Activated naive CD4-positive, alpha-beta T cell treated with Interleukin-2 at 50 U/mL for 16 hours (primary cell): ENCODE measurements around the gene PSORS1C2.
A peak's percentile ranks its signal among the peaks of the same experiment; 100 is the strongest.
"Not testable (repeated sequence)": the region's sequence is repeated elsewhere in the genome, so short reads cannot be mapped to it uniquely, and the experiment has no call there.

ENCODE experiments used
- DNase-seq: peaks from one replicate; pipeline ENCODE4 v3.0.0-alpha.2; 2020

The PSORS1C2 gene

DNA sequence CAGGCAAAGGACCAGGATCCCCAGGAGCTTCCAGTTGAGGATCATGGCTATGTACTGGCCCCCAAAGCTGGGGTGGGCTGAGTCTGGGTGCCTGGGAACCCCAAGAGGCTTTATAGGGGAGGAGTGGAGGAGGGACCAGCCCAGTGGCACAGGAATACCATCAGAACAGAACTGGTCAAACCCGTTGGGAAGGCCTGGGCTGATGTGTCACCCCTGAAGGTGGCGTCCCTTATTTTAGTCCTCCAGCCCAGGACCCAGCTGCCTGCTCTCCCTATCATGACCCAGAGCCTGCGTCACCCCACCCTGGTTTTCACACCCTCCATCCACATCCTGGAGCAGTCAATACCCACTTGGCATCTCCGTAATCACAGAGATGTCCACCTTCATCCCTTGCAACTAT, at the start of gene PSORS1C2:
PSORS1C2 (minus strand) TSS at position 85 of the 400 bp plus-strand sequence; CDS start at position 45, 40 bp downstream.
- DNase-seq, result no peak

DNA sequence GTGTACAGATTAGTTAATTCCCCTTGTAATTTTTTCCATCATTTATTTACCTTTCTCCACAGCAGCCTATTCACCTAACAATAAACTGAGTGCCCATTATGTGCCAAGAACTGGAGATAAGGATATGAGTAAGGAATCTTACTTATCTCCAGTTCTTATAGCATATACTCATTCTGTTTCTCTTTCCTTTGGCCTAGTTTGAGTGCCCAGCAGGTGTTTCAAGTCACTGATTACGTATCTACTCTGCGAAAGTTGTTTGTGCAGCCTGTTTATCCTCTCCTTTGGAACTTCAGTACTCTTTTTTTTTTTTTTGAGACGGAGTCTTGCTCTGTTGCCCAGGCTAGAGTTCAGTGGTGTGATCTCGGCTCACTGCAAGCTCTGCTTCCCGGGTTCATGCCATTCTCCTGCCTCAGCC, 48.9 kb upstream of the PSORS1C2 start:
- no peak for DNase-seq

DNA sequence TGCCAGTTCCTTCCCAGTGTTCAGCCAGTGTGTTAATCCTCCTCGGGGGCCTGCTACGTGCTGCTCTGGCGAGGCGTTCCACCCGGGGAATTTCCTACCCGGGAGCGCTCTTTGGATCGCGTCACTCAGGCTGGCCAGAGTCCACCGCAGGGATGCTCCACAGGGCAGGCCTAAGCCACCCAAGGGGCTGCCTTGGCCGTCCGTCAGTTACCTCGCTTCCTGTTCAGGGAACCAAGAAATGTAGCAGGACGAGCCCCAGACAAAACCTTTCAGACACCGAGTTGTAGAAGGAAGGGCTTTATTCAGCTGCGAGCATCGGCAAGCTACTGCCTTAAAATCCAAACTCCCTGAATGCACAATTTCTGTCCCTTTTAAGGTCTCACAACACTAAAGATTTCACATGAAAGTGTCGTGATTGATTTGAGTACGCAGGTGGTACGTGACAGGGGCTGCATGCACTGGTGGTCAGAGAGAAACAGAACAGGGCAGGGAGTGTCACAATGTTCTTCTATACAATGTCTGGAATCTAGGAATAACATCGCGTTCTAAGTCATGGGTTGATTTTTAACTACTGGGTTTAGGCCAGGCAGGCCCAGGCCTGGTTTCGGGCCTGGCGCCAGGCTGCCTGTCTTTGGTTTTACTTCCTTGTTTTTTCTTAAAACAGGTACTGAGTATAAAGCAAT, 47.3 kb upstream of the PSORS1C2 start:
- no peak for DNase-seq

DNA sequence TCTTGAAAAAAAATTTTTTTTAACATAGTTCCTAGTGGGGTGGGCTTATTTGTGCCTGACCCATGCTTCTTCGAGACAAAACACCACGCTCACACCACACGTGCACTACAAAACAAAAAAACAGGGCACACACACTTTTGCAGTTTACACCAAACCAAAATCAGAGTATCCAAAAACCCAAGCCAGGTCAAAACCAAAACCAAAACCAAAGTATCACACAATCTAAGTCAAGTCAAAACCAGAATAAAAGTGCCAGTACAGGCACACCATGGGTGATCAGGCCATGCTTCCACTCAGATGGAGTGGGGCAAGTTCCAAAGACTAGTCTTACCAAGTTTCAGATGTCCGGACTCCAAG, 46.8 kb upstream of the PSORS1C2 start:
- not testable (repeated sequence) for DNase-seq

DNA sequence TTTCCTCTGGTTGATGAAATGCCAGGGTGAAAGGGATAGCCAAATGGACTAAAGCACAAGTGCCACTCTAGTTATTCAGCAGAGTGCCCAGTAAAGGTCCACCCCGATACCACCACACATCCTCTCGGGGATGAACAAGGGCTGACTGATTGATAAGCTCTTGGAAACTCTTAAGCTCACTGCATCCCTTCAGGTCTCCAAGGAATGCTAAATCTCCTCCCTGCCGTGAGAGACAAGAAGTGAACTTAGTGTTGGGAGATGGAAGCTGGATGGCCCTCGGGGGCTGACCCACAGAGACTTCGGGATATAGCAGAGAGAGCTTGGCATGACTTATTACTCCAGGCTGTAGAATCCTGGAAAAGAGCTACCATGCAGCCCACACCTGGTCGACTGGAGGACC, 45.0 kb upstream of the PSORS1C2 start:
- not testable (repeated sequence) for DNase-seq

DNA sequence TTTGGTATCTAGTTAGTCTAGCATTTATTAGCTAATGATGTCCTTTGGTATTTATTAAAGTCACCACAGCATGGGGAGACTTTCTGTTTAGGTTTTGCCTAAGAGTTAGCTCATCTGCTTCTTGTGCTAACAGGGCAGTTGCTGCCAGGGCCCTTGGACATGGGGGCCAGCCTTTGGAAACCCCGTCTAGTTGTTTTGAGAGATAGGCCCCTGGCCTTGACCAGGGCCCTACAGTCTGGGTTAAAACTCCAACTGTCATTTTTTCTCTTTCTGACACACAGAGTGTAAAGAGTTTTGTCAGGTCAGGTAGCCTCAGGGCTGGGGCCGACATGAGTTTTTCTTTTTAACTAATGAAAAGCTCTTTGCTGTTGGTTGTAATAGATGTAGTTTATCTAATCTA, 44.4 kb upstream of the PSORS1C2 start:
- not testable (repeated sequence) for DNase-seq

DNA sequence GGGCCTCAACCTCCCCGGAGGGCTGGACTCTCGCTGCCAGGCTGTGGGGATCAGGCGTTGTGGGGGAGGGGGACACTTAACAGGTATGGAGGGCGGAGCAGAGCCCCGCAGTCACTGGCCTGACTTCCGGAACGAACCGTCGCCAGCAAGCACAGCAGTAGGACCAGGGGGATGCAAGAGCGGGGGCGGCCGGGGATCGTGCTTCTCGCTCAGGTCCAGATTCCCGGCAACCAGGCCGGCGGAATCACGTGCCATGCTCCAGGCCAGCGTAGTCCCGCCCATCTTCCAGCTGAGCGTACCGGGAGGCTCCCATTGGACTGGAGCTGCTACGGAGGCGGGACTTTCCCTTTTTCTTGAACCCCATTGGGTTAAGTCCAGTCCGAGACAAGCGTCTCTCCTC, 41.6 kb upstream of the PSORS1C2 start:
- peak; percentile 80 for DNase-seq

DNA sequence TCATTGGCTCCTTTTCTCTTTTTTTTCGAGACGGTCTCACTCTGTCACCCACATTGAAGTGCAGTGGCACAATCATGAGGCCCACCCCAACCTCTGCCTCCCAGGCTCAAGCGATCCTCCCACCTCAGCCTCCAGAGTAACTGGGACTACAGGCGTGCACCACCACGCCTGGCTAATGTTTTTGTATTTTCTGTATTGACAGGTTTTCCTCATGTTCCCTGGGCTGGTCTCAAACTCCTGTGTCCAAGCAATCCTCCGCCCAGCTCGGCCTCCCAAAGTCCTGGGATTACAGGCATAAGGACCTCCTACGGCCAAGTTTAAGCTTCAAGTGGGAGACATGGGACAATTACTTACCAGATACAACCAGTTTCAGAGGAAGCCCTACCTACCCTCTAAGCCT, 41.0 kb upstream of the PSORS1C2 start:
- DNase-seq, result no peak

DNA sequence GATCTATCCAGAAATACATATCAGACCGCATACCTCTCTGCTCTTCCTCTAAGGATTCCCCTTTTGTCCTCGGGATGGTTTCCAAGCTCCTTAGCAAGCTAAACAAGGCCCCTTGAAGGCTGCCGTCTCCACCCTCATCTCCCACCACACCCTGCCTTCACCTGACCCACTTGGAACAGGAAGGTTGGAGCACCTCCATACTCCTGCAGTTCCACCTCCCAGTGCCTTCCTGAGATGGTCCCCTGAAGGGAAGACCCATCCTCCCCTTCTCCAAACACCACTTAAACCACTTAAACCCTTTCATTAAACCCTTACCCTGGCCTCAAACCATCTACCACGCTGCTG, 40.1 kb upstream of the PSORS1C2 start:
- DNase-seq, result no peak

DNA sequence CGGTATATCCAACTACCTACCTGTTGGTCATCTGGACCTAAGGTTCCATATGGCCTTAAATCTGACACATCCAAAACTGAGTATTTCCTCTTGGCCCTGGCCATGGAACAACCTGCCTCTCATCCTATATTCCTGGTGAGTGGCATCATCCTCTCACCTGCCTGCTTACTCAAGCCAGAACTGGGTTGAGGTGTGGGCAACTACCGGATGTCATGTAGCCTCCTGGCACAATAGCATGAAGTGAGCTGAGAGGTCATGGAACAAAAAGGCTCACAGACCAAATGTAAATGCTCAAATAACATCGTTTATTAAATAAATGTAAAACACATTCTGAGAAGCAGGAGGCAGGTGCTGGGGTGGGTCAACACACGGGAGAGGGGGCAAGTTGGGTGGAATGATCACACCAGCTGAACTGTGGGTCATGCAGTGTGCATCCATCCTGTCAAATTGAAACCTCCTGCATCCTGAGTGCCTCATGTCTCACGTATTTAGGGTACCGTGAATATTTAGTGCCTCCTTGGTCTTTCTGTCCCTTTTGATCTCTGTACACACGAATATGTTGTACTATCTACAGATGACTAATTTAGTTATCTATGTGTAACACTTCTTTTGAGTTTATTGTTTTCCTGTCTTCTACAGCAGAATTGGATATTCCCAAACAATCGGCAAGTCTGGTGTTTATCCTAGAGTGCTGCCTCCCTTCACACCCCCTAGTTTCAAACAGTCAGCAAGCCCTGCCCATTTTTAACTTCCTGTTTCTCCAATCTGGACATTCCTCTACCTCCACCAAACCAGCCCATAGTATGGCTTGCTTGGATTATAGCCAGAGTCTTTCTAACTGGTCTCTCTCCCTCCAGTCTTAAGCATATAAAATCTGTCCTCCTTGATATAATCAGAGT, 39.5 kb upstream of the PSORS1C2 start:
- no peak for DNase-seq

DNA sequence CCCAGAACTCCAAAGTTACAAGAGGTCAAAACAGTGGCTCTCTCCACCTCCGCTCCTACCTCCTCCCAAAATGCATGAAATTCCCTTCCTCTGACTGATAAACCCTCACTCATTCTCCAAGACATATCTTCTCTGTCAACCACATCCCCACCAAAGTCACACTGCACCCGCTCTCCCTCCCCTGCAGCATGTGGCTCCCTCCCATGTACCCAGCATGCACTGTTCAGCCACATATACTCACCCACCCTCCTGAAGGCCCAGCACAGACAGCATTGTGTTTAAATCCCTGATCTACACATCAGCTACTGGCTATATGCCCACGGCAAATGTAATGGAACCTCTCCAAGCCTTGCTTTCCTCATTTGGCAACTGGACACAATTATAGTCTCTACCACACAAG, 37.1 kb upstream of the PSORS1C2 start:
- no peak for DNase-seq

DNA sequence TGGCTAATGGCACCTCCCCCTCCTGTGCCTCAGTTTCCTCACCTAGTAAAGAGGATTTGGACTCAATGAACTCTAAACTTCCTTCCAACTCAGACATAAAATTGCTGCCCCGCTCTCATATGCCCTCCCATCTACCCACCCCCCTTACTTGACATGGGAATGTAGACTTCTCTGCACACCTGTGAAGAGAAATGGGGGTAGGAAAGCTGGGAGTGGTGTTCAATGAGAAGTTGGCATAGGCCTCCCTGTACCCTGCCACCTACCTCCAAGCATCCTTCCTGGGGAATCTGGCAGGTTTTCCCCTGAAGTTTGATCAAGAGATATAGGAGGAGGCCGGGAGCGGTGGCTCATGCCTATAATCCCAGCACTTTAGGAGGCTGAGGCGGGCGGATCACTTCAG, 35.5 kb upstream of the PSORS1C2 start:
- DNase-seq, result no peak

DNA sequence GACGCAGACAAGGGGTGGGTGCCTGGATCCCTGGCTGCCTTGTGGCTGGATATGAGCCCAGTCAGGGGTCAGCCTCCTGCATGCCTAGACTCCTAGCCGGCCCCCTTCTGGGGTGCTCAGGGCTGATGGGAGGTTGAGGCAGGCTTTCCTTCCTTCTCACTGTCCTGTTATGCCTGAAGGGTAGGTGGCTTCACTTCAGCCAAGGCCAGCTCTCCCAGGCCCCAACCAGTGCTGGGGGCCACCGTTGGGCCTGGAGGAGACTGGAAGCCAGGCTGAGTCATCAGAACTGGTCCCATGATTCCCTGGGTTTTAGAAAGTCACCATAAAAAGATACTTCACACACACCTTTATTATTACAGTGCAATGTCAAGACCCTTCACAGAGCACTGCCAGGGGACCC, 34.5 kb upstream of the PSORS1C2 start:
- DNase-seq, result no peak

DNA sequence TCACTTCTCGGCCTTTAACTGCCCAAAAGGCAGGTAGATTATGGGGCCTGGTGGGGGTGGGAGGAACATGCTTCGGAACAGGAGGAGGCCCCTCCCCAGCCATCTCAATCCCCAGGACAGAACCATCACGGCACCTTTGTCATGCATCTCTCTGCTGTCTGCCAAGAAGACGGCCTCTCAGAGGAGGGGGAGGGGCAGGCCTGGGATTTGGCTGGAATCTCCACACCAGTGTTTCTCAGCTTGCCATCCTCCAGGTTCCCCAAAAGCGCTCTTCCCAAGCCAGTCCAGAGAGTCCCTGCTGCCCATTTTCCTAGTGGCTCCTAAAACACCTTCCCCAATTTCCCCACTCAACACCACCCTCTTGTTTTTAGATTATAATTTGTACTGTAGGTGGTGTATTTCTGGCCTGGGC, 34.1 kb upstream of the PSORS1C2 start:
- DNase-seq, result no peak

DNA sequence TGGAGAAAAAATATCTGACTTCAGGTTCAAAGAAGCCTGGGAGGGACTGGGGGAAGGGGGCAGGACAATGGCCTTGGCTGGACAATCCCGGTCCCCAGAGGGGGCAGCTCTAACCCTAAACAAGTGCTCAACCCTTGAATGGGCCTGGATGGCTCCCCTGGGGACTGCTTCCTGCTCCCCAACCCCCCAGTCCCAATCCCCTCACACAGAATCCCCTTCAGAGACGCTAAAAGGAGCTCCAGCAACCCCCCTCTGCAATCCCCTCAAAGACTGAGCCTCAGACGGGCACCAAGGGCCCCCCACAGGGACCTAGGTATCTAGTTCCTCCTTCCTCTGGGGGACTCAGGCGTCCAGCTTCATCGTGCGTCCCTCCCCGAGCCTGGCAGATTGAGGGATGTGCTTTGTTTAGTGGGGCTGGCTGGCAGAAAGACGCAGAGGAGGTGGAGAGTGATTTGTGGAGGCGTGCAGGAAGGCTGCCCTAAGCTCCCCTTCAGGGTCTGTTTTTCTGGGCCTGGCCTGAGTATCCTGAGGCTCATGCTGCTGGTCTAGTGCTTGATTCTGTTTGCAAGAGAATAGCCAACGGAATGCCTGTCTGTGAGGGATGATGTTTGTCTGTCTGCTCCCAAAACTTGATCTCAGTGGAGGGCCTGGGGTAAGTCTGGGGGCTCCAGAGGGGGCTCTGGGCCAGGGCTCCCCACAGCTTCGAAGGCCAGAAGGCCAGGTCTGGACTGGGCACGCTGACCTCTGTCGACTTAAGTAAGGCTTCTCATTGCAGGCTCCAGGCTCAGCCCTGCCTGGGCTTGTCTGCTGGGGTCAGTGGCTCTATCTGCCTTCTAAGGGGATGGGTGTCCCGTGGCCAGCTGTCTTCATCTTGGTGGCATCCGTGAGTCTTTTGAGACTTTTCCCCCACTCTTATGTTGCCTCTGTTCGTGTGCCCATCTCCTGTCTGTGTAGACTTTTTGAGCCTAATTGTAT, 33.4 kb upstream of the PSORS1C2 start:
- DNase-seq, result no peak

DNA sequence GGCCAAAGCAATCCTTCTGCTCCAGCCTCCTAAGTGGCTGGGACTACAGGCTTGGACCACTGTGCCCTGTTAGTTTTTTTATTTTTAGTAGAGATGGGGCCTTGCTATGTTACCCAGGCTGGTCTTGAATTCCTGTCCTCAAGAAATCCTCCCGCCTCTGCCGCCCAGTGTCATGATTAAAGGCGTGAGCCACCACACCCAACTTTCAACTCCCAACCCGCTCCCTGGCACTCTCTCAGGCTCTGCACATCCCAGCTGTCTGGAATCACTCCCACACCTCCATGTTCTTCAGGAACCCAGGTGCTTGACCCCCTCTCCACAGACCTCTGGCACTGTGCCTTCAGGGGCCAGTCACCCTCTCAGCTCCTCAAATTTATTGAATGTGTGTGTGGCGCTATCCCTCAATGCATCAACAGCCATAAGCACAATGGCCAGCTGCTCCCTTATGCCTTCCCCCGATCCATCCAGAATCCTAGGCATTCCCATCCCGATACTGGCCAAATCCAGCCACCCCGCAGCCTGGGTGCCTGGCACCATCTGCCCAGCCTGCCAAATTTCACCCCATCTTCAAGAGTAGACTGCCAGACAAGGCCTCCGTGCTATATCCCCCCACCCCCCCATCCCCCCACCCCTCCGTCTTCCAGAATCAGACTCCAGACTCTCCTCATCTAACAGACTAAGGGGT, 32.3 kb upstream of the PSORS1C2 start:
- DNase-seq, result no peak

DNA sequence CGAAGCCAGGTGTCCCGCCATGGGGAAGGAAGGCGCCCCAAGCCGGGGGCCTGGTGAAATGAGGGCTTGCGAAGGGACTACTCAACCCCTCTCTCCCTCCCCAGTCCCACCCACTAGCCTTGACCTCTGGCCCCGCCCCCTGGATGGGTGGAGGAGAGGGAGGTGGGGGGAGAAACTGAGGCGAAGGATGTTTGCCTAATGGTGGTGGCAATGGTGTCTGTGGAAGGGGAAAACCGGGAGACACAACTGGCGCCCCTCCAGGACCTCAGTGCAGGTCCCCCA, 31.7 kb upstream of the PSORS1C2 start, which contains the start of gene POU5F1:
POU5F1 (minus strand) TSS at position 83 of the 282 bp plus-strand sequence; CDS start at position 21, 62 bp downstream.
- no peak for DNase-seq

DNA sequence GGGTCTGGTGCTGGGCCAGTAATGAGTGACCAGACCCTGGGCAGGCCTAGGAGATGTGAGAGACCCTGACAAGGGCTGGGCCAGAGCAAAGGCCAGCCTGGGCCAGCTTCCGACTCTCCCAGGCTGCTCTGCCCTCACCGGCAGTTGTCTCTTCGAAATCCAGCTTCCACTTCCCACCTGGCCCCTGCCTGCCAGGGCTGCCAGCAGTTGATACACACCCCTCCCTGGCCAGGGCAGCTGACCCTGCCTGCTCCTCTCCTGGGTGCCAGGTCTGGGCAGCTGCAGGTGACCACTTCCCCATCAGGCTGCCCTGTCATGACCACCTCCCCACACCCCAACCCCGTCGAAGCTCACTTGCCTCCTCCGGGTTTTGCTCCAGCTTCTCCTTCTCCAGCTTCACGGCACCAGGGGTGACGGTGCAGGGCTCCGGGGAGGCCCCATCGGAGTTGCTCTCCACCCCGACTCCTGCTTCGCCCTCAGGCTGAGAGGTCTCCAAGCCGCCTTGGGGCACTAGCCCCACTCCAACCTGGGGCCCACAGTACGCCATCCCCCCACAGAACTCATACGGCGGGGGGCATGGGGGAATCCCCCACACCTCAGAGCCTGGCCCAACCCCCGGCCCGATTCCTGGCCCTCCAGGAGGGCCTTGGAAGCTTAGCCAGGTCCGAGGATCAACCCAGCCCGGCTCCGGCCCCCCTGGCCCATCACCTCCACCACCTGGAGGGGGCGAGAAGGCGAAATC, 31.2 kb upstream of the PSORS1C2 start:
- DNase-seq, result not testable (repeated sequence)

DNA sequence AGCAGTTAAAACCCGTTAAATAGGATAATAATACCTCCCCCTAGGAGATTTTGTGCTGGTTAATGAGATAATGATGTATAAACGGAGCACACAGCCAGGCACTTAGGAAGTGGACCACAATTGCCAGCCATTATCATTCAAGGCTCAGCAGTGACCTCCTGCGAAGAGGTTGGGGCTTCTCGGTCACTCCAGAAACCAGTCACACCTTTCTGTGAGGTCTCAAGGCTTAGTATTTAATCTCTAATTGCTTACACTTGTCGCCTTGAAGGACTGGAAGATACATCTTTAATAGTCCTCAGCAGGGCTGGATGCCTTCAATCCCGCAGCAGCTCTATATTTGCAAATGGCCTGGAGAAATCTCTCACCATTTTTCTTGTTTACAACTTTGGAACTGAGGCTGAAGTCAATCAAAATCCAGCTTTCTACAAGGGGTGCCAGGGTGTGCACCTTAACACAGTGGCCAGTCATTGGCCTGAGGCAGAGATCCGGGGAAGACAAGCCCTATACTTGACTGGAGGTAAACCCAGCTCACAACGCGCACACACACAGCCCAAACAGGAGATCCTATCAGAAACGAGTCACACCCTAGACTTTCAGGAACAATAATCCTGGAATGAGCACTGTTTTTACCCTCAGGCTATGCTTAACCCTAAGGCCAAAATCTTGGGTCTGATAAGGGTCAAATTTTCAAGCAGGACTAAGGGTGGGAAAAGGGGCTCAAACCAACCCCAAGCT, 30.4 kb upstream of the PSORS1C2 start:
- no peak for DNase-seq

DNA sequence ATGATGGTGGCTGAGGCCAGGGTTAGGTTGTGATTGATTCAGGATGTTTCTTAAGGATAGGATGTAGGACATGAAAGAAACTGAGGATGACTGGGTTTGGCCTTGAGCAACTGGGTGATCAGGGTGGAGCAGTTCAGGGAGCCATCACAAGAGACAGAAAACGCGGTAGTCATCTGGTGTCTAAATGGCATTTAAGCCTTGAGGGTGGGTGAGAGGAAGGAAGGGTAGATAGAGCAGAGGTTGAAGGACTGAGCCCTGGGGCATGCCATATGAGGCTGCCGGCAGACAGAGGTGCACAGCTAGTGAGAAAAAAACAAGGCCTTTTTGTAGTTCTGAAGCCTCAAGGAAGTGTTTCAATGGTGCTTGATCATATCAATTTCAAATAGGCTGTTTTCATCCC, 29.7 kb upstream of the PSORS1C2 start:
- no peak for DNase-seq

DNA sequence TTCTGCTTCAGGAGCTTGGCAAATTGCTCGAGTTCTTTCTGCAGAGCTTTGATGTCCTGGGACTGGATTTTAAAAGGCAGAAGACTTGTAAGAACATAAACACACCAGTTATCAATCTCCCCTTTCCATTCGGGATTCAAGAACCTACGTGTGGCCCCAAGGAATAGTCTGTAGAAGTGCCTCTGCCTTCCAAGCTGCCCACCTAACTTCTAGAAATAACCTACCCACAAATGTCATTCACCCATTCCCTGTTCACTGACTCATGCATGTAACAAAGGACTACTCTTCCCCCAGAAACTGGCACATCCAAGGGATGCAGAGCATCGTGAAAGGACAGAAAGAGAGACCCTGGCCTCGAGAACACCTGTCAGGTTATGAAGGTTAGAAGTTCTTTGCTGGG, 27.1 kb upstream of the PSORS1C2 start:
- no peak for DNase-seq
